Endothelial cell of umbilical vein (primary cell): Measurements from ENCODE around the gene TBC1D17.

Experiments
- EZH2 ChIP-seq: IDR thresholded peaks from 2 replicates; pipeline ENCODE4 v1.6.1; 2012; ENCODE audit warnings: borderline replicate concordance, low read depth, mild to moderate bottlenecking, moderate library complexity, low read length, inconsistent platforms; ENCODE audit not compliant: severe bottlenecking
- FOS ChIP-seq: IDR thresholded peaks from 2 replicates; pipeline ENCODE4 v1.6.1; 2011; ENCODE audit warnings: mild to moderate bottlenecking, low read length, moderate library complexity, borderline replicate concordance; ENCODE audit not compliant: insufficient read depth
- GATA2 ChIP-seq: IDR thresholded peaks from 2 replicates; pipeline ENCODE4 v1.7.0; 2011; ENCODE audit warnings: low read depth, mild to moderate bottlenecking, moderate library complexity, mixed read lengths, low read length; ENCODE audit not compliant: insufficient read length, insufficient read depth
- MYC ChIP-seq: IDR thresholded peaks from one replicate; pipeline ENCODE4 v1.6.1; 2011; ENCODE audit warnings: mild to moderate bottlenecking, low read depth, low read length
- POLR2A ChIP-seq: IDR thresholded peaks from 2 replicates; pipeline ENCODE4 v1.6.1; 2012; ENCODE audit warnings: low read depth, mild to moderate bottlenecking, control low read depth, low read length
- POLR2AphosphoS5 ChIP-seq: IDR thresholded peaks from 2 replicates; pipeline ENCODE4 v1.6.1; 2012; ENCODE audit warnings: low read depth, mild to moderate bottlenecking, control low read depth, low read length, moderate library complexity; ENCODE audit not compliant: insufficient read depth
- TF ChIP-seq, protein P1 (sequence below), 2 donors: IDR thresholded peaks; 1 replicate in 1 of 2; 2 replicates in 1 of 2; pipeline ENCODE4 v1.5.1; 2011; ENCODE audit warnings: low read length in 2 of 2, mild to moderate bottlenecking in 2 of 2, moderate library complexity in 2 of 2, control low read depth in 1 of 2, inconsistent platforms in 1 of 2, low read depth in 1 of 2; ENCODE audit not compliant: insufficient read depth in 1 of 2; ENCODE audit errors: extremely low read depth in 1 of 2
- TF ChIP-seq, protein P2 (sequence below): IDR thresholded peaks from 2 replicates; pipeline ENCODE4 v1.6.1; 2011; ENCODE audit not compliant: insufficient read depth, insufficient read length

DNA sequence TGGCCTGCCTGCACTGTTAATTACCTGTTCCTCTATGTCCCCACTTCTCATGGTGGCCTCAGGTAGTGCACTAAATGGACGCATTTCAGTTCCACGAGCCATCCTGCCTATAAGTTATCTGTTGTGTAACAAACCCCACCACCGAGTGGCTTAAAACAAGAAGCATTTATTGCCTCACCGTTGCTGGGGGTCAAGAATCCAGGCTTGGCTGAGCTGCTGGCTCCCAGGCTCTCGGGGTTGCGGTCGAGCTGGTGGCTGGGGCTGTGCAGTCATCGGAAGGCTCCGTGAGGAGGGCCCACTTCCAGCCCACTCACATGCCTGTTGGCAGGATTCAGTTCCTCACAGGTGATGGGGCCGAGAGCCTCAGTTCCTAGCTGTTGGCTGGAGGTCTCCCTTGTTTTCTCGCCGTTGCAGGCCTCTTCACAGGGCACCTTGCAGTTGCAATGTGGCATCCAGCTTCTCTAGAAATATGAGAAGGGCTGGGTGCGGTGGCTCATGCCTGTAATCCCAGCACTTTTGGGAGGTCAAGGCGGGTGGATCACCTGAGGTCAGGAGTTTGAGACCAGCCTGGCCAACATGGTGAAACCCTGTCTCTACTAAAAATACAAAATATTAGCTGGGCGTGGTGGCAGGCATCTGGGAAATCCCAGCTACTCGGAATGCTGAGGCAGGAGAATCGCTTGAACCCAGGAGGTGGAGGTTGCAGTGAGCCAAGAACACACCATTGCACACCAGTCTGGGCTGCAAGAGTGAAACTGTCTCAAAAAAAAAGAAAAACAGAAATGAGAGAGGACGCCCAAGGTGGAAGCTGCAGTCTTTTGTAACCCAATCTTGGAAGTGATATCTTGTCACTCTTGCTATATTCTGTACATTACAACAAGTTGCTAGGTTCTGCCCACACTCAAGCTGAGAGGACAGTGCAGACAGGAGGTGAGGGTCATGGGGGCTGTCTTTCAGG lies 33.1 kb upstream of the TBC1D17 start:
- TF ChIP-seq FOS = no peak
- TF ChIP-seq POLR2A = no peak
- TF ChIP-seq, protein P1, sequence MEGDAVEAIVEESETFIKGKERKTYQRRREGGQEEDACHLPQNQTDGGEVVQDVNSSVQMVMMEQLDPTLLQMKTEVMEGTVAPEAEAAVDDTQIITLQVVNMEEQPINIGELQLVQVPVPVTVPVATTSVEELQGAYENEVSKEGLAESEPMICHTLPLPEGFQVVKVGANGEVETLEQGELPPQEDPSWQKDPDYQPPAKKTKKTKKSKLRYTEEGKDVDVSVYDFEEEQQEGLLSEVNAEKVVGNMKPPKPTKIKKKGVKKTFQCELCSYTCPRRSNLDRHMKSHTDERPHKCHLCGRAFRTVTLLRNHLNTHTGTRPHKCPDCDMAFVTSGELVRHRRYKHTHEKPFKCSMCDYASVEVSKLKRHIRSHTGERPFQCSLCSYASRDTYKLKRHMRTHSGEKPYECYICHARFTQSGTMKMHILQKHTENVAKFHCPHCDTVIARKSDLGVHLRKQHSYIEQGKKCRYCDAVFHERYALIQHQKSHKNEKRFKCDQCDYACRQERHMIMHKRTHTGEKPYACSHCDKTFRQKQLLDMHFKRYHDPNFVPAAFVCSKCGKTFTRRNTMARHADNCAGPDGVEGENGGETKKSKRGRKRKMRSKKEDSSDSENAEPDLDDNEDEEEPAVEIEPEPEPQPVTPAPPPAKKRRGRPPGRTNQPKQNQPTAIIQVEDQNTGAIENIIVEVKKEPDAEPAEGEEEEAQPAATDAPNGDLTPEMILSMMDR (IDR thresholded peaks at IDR 0.05; ENCODE audit: extremely low read depth in 1 of 2, insufficient read depth in 1 of 2, low read depth in 1 of 2, low read length in 2 of 2) = no peak
- TF ChIP-seq MYC = no peak
- TF ChIP-seq EZH2 = no peak
- TF ChIP-seq POLR2AphosphoS5 = no peak
- TF ChIP-seq, protein P2, sequence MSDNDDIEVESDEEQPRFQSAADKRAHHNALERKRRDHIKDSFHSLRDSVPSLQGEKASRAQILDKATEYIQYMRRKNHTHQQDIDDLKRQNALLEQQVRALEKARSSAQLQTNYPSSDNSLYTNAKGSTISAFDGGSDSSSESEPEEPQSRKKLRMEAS = no peak
- TF ChIP-seq GATA2 = no peak
